ENCODE measurements around the gene OR2A2.

Gene OR2A2

DNA sequence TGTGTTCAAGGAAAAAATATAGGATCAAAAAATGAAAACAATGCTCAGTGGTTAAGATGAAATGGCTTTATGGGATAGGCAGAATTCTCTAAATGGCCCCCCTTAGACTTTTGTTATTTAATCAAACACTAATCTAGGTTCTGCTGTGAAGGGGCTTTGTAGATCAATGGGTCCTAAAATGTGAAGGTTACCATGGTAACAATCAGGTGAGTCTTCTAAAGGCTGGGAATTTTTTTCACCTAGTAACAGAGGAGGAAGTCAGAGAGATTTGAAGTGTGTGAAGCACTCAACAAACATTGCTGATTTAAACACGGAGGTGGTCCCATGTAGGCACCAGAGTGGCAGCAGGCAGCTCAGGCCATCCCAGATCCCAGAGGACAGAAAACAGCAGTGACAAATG is 24.7 kb downstream of the OR2A2 start:
- no peak for FAIRE-seq
- no peak for DNase-seq (ENCODE audit: extremely low spot score, insufficient read length, low read depth)

DNA sequence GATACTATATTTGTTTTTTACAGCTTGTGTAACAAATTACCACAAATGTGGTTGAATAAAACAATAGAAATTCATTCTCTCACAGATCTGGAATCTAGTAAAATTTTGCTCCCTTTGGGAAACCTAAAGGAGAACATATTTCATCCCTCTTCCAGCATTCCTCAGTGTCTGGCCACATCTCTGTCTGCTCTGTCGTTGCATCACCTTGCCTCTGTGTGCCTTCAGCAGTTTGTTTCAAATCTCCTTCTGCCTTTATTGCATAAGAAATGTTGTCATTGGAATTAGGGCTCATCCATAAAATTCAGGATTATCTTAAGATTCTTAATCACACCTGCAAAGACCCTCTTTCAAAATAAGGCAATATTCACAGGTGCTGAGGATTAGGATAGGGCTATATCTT is 28.1 kb downstream of the OR2A2 start:
- DNase-seq (ENCODE audit: extremely low spot score, insufficient read length, low read depth) = no peak

DNA sequence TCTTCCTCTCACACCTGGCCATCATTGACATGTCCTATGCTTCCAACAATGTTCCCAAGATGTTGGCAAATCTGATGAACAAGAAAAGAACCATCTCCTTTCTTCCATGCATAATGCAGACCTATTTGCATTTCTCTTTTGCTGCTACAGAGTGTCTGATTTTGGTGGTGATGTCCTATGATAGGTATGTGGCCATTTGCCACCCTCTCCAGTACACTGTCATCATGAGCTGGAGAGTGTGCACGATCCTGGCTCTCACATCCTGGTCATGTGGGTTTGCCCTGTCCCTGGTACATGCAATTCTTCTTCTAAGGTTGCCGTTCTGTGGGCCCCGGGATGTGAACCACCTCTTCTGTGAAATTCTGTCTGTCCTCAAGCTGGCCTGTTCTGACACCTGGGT is 32.8 kb downstream of the OR2A2 start:
- FAIRE-seq (no peak), DNase-seq (ENCODE audit: extremely low spot score, insufficient read length, low read depth) (no peak)

More for the DNA sequence above, 28.1 kb downstream of the OR2A2 start:
- no peak for FAIRE-seq

DNA sequence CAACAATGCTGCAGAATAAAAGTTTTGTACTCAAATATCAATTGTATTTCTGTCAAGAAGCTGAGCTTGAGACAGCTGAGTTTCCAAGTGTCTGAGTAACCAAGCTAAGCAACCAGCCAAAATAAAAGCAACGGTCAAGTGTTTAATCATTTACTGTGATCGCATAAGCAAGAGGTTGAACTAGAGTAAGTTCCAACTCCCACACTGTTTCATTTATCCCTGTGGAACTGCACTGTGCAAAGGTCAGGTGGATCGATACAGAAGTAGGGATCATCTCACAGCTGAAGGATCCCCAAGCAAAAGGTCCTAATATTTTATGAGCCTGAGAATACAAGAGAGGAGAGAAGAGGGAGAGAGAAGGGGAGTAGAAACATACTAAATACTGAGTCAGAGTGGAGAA is 35.0 kb downstream of the OR2A2 start:
- no peak for FAIRE-seq
- no peak for DNase-seq (ENCODE audit: extremely low spot score, insufficient read length, low read depth)

DNA sequence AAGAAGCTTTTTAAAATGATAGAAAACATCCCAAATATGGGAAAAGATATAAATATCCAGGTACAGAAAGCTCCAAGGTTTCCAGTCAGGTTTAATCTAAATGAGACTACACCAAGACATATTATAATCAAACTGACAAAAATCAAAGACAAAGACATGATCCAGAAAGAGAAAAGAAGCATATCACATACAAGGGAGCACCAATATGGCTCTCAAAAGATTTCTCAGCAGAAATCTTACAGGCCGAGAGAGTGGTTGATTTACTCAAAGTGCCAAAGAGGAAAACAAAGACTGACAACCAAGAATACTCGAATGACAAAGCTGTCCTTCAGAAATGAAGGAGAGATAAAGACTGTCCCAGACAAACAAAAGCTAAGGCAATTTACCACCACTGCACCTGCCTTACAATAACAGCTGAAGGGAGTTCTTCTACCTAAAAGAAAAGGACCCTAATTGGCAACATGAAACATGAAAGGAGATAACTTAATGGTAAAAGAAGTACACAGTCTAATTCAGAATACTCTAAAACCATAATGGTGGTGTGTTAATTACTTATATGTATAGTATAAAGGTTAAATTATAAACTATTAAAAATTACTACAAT is 38.9 kb downstream of the OR2A2 start:
- no peak for FAIRE-seq
- no peak for DNase-seq (ENCODE audit: extremely low spot score, insufficient read length, low read depth)

DNA sequence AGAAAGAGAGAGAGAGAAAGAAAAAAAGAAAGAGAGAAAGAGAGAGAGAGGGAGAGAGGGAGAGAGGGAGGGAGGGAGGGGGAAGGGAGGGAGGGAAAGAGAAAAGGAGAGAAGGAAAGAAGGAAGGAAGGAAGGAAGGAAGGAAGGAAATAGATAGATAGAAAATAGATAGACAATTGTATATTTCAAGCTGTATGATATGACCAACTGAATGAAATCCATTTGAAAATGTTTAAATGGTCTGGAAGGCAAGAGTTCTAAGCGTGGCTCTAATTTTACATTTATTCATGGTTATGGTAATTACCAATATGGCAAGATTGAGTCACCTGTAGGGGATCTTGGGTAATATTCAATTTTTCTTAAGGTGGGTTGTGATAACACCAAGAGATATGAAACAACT is 49.5 kb downstream of the OR2A2 start:
- DNase-seq (ENCODE audit: extremely low spot score, insufficient read length, low read depth) (no peak), FAIRE-seq (no peak)
